HepG2 (cell line): Measurements from ENCODE around the gene ZFAND3. TPM values are rescaled to one million over a fixed set of nuclear protein-coding genes. Genes with fewer than 3 reads are reported as not detected.

Experiments
- ATAC-seq: fragments of 200-7000 bp; cut with Tn5 transposase; 3 replicates; pipeline ENCODE4 v1.9.1; 2020; ENCODE audit warnings: mild to moderate bottlenecking, moderate library complexity
- BruUV-seq: library from RNA; stranded (reverse); fragments of 400-500 nt; replicated peaks from 2 replicates; lab custom pipeline; 2021; lab: Mats Ljungman, UMichigan
- CTCF ChIA-PET: fragments of 300-600 bp; formaldehyde crosslinking; extraction: SDS; loops from one replicate; lab custom pipeline; 2021; ENCODE audit warnings: low total read pairs, inconsistent platforms, low intra/inter-chr PET ratio; lab: Yijun Ruan, JAX
- POLR2A ChIA-PET: fragments of 350-600 bp; sonication (Branson Sonifier 250); formaldehyde crosslinking; loops from one replicate; lab custom pipeline; 2020; ENCODE audit warnings: antibody characterized with exemption, inconsistent platforms; lab: Yijun Ruan, JAX
- DNase-seq: peaks from one replicate; pipeline ENCODE4 v3.0.0-alpha.2; 2015; ENCODE audit warnings: low spot score
- FAIRE-seq: peaks from 3 replicates; lab custom pipeline; 2011; peaks lifted over from hg19 to GRCh38; lab: Jason Lieb, UNC
- H2AFZ ChIP-seq: one replicate; pipeline ENCODE4 v1.6.1; 2011; ENCODE audit warnings: low read length, inconsistent platforms
- H3K27ac ChIP-seq: fragments of 300-600 bp; 3 replicates; pipeline ENCODE4 v1.8.0; 2011; ENCODE audit warnings: mixed run types, mild to moderate bottlenecking, mixed read lengths, low read length, inconsistent platforms; ENCODE audit not compliant: insufficient read depth; ENCODE audit errors: extremely low read length
- H3K27me3 ChIP-seq, 2 experiments: fragments of 200-600 bp in 1 of 2; 2 replicates in 1 of 2; 3 replicates in 1 of 2; pipeline versions ENCODE4 v1.6.0 to v1.8.0; 2011; ENCODE audit warnings: low read length in 2 of 2, mild to moderate bottlenecking in 2 of 2, moderate library complexity in 2 of 2, inconsistent platforms in 1 of 2; ENCODE audit not compliant: insufficient read depth in 2 of 2, control insufficient read depth in 1 of 2
- H3K36me3 ChIP-seq, 2 experiments: fragments of 200-600 bp in 1 of 2; replicated peaks in 1 of 2; 2 replicates in 1 of 2; 3 replicates in 1 of 2; pipeline versions ENCODE4 v1.5.1 to v1.8.0; 2011; ENCODE audit warnings: low read length in 2 of 2, inconsistent platforms in 1 of 2; ENCODE audit not compliant: insufficient read depth in 2 of 2, control insufficient read depth in 1 of 2
- H3K4me1 ChIP-seq: 2 replicates; pipeline ENCODE4 v1.5.1; 2012; ENCODE audit warnings: low read length, inconsistent platforms; ENCODE audit not compliant: insufficient read depth
- H3K4me2 ChIP-seq: 2 replicates; pipeline ENCODE4 v1.6.0; 2011; ENCODE audit warnings: low read depth, low read length, inconsistent platforms
- H3K4me3 ChIP-seq, 3 experiments: fragments of 200-600 bp in 1 of 3; sonication (generic), shearing (Covaris generic) in 1 of 3; replicated peaks in 1 of 3; 2 replicates each; pipeline ENCODE4 v1.5.1; 2011 to 2016; ENCODE audit warnings: low read length in 3 of 3, inconsistent platforms in 2 of 3, low read depth in 2 of 3, mild to moderate bottlenecking in 2 of 3, control low read depth in 1 of 3, mixed read lengths in 1 of 3; ENCODE audit not compliant: insufficient read depth in 1 of 3
- H3K79me2 ChIP-seq: one replicate; pipeline ENCODE4 v1.6.1; 2011; ENCODE audit warnings: low read length, inconsistent platforms; ENCODE audit not compliant: insufficient read depth
- H3K9ac ChIP-seq: 2 replicates; pipeline ENCODE4 v1.6.0; 2011; ENCODE audit warnings: mild to moderate bottlenecking, low read depth, low read length, inconsistent platforms; ENCODE audit not compliant: insufficient read depth
- H3K9me3 ChIP-seq: 2 replicates; pipeline ENCODE4 v1.5.1; 2012; ENCODE audit warnings: mild to moderate bottlenecking, low read length
- H4K20me1 ChIP-seq: 2 replicates; pipeline ENCODE4 v1.6.0; 2011; ENCODE audit warnings: inconsistent platforms, mild to moderate bottlenecking, low read length, moderate library complexity; ENCODE audit not compliant: insufficient read depth
- DPF2 ChIP-seq: sonication (generic); formaldehyde crosslinking; IDR thresholded peaks from 2 replicates; pipeline ENCODE4 v1.4.0; 2020; ENCODE audit warnings: mild to moderate bottlenecking, low read depth, missing genetic modification reagents, borderline replicate concordance
- ZNF605 ChIP-seq: sonication (generic); formaldehyde crosslinking; IDR thresholded peaks from 2 replicates; pipeline ENCODE4 v1.8.0; 2022; ENCODE audit warnings: mild to moderate bottlenecking, missing genetic modification reagents
- ZNF713 ChIP-seq: sonication (generic); formaldehyde crosslinking; IDR thresholded peaks from 2 replicates; pipeline ENCODE4 v1.4.0; 2020; ENCODE audit warnings: mild to moderate bottlenecking, missing genetic modification reagents
- WGBS: methylation state at CpG from one replicate; pipeline ENCODE4 v1.1.6; 2017; ENCODE audit warnings: low lambda C conversion rate; 5-methylcytosine and 5-hydroxymethylcytosine counted together
- in situ Hi-C: cut with HindIII; loops from 2 replicates; pipeline ENCODE4 v1.10.0; 2017; ENCODE audit warnings: low pct_unique_long_range_greater_than_20kb; ENCODE audit not compliant: extremely low pct_ligation_motif_present
- intact Hi-C: fragments of 100-400 bp; cut with micrococcal nuclease; formaldehyde crosslinking; loops from one replicate; pipeline ENCODE4 v1.10.0; 2022; ENCODE audit not compliant: unreplicated experiment
- polyA plus RNA-seq, 8 experiments: library from polyadenylated mRNA; depleted of rRNA in 3 of 8; stranded (reverse) in 7 of 8; unstranded in 1 of 8; fragments of >200 nt; fragmentation: Illumina TruSeq in 4 of 8; extraction: Trizol in 4 of 8; gene quantifications; 2 replicates each; pipeline versions ENCODE4 v1.2.1 to v1.2.3, GENCODE V29; 2011 to 2016; ENCODE audit warnings: low read depth in 4 of 8, missing spikeins in 1 of 8, mixed read lengths in 1 of 8; ENCODE audit not compliant: insufficient read depth in 1 of 8
- total RNA-seq, 5 experiments: library from RNA; depleted of rRNA; stranded (reverse); fragments of >200 nt; fragmentation: Illumina TruSeq; extraction: Trizol; gene quantifications; 2 replicates each; pipeline ENCODE4 v1.2.3, GENCODE V29; 2016; ENCODE audit warnings: low read depth in 1 of 5
- TF ChIP-seq, protein P1 (sequence below): sonication (generic); formaldehyde crosslinking; IDR thresholded peaks from 2 replicates; pipeline ENCODE4 v1.8.1; 2023; ENCODE audit warnings: mild to moderate bottlenecking, missing genetic modification reagents, borderline replicate concordance

The ZFAND3 gene
- total and polyA plus RNA-seq, 2 of the 13 experiments (the other 11 are each of a cell fraction or from before 2014, with no cell fraction given) = 16.4 to 17.1 TPM

- POLR2A ChIA-PET = no interaction called here
- ATAC-seq (no peak), DNase-seq (no peak), FAIRE-seq (no peak)
- no peaks in the 10 kb centered on the region for H3K4me1 ChIP-seq
- in situ Hi-C loops = no loop called here
- 92% methylated on average over 1 of the region's 1 CpG for WGBS
- peaks cover 6% of the 10 kb centered on the region for H4K20me1 ChIP-seq
- no peak overlapping the region for H3K4me2 ChIP-seq
- H3K79me2 ChIP-seq = peaks cover 39% of the 10 kb centered on the region
- H3K9ac ChIP-seq = no peak overlapping the region
- no peak overlapping the region for H3K4me3 ChIP-seq
- no peaks in the 10 kb centered on the region for H3K9me3 ChIP-seq
- BruUV-seq = no TSS peak
- CTCF ChIA-PET = no interaction called here
- no peaks in the 10 kb centered on the region for H3K36me3 ChIP-seq
- no peaks in the 10 kb centered on the region for H3K27me3 ChIP-seq
- TF ChIP-seq ZNF605 (CRISPR knock-in tag) = no peak
- TF ChIP-seq ZNF713 (CRISPR knock-in tag) = no peak
- TF ChIP-seq DPF2 (CRISPR knock-in tag) = no peak
- no peak overlapping the region for H2AFZ ChIP-seq
- intact Hi-C loops = no loop called here
- no peak overlapping the region for H3K27ac ChIP-seq
Observed at GRCh38 chr6:37980222-37980595, 160.7 kb downstream of the ZFAND3 start.

DNA sequence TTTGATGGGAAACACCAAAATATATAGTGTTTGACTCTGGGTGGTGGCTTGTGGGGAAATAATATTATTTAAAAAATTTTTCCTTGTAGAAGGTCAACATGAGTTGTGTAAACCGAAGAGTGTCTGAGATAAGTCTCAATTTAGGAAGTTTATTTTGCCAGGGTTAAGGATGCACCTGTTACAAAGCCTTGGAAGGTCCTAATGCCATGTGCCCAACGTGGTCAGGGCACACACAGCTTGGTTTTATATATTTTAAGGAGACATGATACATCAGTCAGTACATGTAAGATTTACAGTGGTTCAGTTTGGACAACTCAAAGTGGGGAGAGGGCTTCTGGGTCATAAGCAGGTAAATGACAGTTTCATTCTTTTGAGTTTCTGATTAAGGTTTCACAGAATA, 162.1 kb downstream of the ZFAND3 start:
- BruUV-seq = no TSS peak
- intact Hi-C loops = no loop called here
- WGBS = 96% methylated on average over 2 of the region's 2 CpGs
- Histone ChIP-seq H3K36me3 (no peaks in the 10 kb centered on the region), H3K27me3 (no peaks in the 10 kb centered on the region), H3K4me3 (no peak overlapping the region), H3K4me1 (peaks cover 11% of the 10 kb centered on the region), H3K27ac (no peak overlapping the region), H3K79me2 (peaks cover 38% of the 10 kb centered on the region), H3K9me3 (no peaks in the 10 kb centered on the region), H2AFZ (no peak overlapping the region), H3K4me2 (no peak overlapping the region), H3K9ac (no peak overlapping the region), H4K20me1 (peaks cover 6% of the 10 kb centered on the region)
- ATAC-seq (no peak), FAIRE-seq (no peak), DNase-seq (no peak)
- CTCF ChIA-PET = no interaction called here
- TF ChIP-seq, protein P1, sequence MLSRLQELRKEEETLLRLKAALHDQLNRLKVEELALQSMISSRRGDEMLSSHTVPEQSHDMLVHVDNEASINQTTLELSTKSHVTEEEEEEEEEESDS (CRISPR knock-in tag) = no peak
- POLR2A ChIA-PET = no interaction called here
- in situ Hi-C loops = no loop called here
